ENCODE results near the gene PIEZO1.

DNA sequence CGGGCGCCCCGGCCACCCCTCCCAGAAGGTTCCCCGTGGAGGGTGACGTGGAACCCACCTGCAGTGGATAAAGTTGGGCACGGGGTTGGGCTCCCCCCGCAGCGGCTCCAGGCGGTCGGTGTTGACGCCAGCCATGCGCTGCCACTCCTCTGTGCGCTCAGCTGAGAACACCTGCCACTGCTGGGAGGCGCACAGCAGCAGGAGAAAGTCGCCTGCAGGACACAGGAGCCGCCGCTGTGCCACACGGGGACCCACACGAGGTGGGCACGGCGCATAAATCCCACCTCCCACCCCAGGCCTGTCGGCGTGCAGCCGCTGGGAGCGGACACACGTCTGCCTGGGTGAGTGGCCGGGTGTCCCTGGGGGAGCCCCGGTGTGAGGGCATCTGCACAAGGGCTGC lies 58.0 kb downstream of the PIEZO1 start:
- TF ChIP-seq, protein P1, sequence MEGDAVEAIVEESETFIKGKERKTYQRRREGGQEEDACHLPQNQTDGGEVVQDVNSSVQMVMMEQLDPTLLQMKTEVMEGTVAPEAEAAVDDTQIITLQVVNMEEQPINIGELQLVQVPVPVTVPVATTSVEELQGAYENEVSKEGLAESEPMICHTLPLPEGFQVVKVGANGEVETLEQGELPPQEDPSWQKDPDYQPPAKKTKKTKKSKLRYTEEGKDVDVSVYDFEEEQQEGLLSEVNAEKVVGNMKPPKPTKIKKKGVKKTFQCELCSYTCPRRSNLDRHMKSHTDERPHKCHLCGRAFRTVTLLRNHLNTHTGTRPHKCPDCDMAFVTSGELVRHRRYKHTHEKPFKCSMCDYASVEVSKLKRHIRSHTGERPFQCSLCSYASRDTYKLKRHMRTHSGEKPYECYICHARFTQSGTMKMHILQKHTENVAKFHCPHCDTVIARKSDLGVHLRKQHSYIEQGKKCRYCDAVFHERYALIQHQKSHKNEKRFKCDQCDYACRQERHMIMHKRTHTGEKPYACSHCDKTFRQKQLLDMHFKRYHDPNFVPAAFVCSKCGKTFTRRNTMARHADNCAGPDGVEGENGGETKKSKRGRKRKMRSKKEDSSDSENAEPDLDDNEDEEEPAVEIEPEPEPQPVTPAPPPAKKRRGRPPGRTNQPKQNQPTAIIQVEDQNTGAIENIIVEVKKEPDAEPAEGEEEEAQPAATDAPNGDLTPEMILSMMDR (IDR thresholded peaks at IDR 0.05): no peak
- no peak for TF ChIP-seq POLR2A (IDR thresholded peaks at IDR 0.05)

Measured in right lobe of liver (tissue), 4 donors.